Stimulated activated CD4-positive, alpha-beta T cell treated with anti-CD3 and anti-CD28 coated beads, Interleukin-1b, Interleukin-23, amount 100 ng/mL, for 4 hours (primary cell): Measurements from ENCODE around the gene SSBP3.
A peak's percentile ranks its signal among the peaks of the same experiment; 100 is the strongest.

Experiments used
- DNase-seq, 2 donors: peaks; one replicate each; pipeline ENCODE4 v3.0.0-alpha.2; 2020; ENCODE audit warnings: low read depth in 2 of 2

SSBP3 gene

DNA sequence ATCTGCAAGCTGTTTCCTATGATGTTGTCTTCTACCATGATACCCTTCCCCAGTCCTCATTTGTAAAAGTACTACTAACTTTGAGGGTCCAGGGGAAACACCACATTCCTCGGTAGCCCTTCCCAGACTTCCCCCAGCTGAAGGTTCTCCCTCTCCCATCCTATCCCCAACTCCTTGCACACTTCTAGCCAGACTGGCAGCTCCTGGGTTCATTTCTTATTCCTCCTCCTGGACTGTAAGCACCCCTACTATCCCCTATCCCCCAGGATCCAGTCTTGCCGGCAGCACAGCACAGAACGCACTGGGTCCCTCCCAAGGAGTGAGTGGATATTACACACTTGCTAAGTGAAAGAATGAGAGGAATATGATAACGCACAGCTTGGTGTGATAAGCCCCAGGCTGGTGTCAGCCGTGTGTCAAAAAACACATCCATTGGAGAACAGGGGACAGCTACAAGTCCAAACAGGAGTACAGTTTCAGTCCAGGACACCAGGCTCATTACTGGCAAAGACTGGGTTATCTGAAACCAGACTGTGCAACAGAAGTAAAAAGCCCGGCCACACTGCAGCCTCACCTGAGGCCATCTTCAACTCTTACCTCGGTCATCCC lies 100.2 kb downstream of the SSBP3 start:
- no peak for DNase-seq

DNA sequence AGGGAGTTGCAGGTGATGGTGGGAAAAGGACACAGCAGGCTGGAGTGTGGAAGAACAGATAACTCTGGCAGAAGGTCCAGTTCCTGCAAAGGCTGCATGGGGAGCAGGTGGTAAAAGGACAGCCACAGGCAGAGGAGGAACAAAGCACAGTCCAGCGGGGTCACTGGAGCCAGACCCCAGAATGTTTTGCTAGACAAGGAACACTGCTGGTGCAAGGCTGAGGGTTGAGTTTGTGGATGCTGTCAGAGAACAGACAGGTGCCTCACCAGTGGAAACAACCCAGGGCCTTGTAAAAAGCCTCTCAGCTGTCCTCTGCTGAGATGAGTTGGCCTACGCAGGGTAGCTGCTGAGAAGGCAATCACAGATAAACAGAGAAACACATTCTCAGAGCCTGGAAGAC lies 101.7 kb downstream of the SSBP3 start:
- DNase-seq = no peak

DNA sequence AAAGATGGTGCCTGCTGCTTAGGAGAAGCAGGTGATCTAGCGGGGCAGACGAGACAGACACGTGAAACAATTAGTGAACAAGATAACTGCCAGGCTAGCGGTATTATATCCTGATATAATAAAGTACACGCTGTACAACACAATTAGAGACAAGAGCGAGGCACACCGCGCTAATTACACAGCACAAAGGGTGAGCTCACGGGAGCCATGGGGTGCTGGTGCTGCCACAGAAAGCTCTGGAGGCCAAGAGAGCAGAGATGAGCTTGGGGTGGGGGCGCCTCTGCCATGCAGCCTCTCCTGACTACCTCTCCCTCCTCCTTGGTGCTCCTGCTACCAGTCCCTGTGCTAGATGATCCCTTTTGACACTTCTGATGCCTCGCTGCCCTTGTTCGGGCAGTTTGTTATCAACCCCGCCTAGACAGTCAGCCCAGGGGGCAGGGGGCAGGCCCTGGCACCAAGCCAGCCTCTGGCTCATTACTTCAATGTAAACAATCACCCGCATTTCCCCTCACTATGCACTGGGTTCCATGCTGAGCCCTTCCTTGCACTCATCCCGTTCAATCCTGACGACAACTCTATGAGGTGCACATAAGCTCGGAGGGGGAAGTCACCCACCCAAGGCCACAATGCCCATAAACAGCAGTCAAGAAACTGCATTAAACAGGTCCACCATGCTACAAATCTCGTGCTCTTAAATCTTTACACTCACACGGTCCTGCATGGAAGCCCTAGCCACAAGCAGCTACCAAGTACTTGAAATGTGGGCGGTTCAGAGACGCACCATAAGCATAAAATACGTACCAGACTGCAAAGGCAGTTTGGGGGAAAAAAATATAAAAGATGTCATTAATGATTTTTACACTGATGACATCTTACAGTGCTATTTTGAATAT lies 103.0 kb downstream of the SSBP3 start:
- no peak for DNase-seq

DNA sequence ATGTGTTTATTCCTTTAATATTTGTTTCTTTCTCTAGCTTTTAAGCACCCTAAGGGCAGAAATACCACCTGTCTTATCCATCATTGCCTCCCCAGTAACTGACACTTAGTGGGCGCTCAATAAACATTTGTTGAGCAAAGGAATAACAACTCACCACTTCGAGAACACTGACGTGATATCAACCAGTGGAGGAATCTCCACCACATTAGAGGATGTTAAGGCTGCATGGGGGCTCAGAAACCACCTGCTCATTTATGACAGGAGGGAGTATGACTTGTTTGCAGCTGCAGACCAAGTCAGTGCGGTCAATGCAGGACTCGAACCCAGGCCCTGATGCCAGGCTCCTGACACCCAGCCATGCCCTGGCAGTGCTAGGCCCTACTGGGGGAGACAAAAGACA lies 103.6 kb downstream of the SSBP3 start:
- no peak for DNase-seq

DNA sequence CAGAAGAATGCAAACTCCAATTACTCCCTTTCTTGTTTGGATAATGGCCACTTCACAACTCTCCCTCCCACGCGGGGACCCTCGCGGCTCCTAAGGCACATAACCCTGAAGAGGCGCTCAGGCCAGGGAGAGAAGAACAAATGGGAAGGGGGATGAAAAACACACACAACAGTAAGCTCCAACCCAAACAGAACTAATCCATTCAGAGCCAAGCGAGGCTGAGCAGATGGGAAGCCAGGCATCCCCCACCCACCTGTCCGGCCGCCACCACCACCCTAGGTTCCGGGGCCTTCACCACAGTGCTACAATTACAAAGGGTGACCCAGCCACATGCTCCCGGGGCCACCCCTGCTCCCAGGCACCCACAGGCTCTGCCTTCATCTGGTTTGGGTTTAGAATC lies 104.7 kb downstream of the SSBP3 start:
- no peak for DNase-seq

DNA sequence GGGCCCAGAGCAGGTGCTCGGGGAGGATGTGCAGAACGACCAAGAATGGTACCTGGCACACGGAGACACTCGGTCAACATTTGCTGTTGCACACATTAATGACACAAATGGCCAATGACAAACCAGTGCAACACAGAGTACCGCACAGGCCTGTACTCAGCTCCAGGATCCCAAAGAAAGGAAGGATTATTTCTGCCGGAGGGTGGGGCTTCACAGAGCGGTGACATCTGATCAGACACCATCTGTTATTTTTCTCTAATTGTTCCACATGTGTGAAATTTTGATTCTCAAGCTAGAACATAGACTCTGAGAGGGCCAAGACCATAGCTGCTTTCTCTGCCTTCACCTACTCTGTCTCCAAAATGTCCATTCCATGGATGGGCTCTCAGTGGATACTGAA lies 105.8 kb downstream of the SSBP3 start:
- DNase-seq = no peak

DNA sequence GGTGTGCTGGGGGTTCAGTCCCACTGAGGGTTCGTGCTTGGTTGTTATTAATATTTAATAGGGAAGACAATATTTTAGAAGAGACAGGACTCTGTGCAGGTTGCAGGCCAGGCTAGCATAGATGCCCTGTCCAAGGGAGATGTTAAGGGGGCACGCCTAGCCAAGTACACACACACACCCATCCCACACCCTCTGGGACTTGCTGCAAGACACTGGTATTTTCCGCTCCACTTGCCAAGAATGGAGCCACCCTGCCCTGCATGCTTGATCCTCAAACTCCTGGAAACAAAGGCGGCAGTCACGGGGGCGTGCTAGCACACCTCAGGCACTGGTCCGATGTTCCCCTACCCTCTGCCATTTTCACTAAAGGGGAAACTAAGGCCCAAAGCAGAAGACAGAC lies 107.2 kb downstream of the SSBP3 start:
- DNase-seq = no peak

DNA sequence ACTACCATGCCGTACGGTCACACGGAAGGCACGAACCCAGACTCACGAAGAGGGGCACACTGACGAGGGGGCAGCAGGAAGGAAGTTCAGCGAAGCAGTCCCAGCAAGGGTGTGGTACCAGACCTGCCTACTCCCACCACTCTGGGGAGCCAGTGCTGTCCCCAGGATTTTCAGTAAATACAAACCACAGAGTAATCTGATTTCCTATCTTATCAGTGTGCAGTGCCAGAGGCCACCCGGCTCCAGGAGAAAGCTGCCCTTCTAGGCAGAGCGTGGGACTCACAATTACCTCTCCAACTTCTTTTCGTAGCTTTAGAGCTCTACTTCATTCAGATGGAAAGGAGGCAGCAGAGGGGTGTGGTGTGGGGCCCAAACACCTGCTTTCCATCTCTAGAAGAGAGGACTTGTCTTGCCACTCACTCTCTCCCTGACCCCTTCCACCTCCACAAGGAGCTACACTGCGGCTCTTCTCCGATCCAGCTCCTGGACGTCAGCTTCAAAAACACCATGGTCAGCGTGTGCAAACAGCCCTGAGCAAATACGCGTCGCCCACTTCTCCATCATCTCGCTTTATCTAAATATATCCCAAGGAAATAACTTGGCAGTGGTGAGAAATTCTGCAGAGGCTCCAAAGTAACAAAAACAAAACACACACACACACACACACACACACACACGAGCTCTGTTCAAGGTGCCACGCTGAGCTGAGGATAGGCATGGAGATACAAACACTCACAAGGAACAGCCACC lies 107.7 kb downstream of the SSBP3 start:
- DNase-seq = no peak

DNA sequence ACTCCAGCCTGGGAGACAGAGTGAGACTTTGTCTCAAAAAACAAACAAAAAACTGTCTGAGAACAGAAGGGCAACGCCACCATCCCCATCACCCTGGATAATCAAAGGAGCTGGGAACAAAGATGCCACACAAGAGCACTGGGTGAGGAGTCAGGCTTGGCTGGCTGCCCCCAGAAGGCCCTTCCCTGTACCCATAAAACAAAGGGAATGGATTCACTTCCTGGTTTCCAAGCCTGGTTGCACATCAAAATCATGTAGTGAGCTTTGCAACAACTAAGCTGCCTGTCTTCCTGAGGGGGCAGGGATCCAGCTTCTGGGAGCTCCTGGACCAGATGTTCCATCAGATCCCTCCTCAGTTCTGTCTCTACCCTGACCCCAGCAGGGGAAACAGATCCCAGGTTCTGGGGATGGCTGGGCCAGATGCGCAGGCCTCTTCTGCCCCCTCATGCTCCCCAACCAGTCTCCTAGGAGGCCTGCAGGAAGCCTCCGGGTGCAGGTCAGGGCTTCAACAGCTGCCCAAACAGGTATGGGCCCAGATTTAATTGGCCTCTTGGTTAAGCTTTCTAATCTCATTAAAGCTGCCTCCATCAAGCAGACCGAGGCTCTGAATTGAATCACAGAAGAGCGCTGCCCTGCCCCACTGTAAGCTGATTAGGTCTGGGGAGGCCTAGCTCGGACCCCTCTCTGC lies 108.5 kb downstream of the SSBP3 start:
- no peak for DNase-seq

DNA sequence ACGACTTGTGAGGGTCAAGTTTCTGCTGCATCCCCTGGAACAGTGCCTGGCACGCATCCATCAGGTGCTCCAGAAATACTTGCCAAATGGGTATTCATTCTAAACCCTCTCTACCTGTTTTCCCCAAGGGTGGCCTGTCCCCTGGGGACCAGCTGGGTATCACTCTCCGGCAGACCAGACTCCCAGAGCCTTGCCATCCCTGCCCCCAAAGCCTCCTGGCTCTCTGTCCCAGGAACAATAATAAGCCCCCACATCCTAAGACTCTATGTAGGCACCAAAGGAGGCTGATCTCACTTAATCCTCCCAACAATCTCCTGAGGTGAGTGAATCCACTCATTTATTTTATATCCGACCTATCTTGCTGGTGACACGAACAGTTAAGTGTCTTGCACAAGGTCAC lies 109.5 kb downstream of the SSBP3 start:
- DNase-seq = no peak

DNA sequence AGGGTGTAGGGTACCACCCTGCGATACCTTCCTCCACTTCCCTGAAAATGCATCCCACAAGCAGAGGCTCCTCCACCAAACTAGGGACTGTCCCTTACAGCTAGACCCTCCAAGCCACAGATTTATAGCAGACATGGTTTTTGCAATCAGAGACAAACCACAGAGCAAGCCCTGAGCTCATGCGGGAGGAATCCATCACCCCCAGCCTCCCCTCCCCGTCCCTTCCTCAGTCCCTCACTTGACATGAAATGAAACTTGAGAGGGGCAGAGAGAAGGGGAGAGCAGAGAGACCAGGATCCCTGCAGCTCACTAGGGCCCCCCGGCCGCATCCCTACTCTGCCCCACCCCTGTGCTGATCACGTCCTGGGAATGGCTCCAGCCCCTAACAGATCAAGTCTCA lies 111.3 kb downstream of the SSBP3 start:
- no peak for DNase-seq

DNA sequence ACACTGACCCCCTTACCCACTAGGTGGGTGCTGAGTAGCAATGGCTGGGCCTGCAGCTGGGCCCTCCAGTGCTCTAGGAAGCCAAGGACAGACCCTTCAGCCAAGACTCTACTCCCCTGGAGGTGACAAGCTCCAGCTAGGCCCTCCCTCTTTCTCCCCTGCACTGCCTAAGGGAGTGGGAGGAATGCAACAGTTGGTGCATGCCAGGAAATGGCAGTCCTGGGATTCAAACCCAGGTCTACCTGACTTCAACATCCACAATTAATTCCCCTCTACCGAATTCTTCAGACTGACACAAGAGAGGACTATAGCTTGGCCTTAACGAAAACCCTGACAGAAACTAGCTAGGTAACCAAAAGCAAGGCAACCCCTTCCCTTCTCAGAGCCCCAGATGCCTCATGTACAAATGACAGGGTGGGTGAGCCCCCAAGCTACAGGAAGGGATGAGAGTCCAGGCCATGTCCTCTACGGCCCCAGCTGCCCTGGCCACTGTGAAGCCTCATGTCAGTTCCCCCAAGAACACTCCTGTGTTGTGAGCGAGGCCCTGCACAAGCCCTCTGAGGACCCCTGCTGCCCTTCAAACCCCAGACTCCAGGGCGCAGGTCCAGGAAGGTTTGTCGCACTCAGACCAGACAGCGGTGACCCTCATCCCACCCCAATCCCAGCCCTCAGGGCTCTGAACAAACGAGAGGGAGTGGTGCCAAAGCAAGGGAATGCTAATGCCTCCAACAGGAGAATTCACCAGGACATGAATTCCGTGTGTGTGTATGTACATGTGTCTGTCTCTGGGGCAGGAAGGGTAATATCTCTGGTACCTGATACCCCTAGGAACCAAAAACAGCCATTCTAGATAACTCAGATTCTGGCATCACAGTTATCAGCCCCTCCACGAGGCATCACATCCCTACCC lies 113.9 kb downstream of the SSBP3 start:
- no peak for DNase-seq

DNA sequence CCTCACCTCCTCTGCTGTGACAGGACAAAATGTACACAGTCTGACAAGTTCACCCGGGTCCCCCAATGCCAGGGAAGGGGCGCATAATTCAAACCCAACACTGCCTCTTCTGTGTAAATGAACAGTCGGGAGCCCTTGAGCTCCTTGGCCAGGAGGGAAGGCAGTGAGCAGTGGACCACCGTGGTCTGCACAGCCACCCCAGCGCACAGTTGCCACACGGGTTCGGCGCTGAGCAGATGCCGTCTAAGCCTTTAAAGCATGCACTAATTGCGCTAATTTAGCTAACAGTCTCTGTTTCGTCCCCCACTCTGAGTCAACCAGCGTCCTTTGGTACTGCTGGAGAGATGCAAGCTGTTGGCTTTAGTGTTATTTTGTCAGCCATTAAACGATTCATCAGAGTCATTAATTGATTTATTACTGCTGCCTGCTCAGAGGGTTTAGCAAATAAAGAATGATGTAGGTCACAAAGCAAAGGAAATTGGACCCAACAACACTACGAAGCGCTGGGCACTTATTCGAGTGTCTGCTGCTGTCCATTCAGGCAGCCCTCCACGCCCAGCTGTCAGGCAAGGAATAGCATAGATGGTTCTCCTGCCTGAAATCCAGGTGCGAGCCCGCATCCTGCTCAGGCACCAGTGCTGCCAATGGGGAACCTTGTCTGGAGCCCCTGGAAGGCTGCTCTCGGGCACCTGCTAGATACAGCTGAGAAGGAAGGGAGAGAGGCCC lies 114.8 kb downstream of the SSBP3 start:
- DNase-seq = no peak

DNA sequence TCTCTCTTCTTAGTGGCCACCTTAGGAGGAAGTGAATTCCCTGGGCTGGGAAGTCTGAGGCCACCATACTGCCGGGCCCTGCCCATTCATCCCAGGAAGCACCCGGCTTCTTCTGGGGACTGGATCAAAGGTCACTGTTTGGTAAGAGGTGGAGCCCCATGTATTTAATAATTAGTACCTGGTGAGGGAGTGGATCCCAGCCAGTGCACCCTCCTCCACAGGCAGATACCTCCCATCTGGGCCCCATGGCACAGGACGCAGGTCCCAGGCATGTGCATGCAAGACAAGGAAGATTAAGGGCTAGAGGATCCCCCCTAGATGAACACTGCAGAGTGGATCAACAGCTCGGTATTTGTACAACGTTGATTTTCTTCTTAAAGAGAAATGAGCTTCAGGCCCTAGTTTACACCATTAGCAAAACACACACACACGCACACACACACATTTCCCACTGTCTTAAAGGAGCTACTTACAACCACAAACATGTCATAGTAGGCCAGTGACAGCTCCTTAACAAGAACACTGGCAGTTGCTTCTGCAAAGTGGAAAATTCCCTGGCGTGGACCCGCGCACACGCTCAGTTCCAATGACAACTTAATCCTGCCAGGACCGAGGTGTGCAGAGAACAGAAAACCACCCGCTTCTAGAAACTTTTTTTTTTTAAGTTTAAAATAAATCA lies 115.5 kb downstream of the SSBP3 start:
- DNase-seq = no peak

DNA sequence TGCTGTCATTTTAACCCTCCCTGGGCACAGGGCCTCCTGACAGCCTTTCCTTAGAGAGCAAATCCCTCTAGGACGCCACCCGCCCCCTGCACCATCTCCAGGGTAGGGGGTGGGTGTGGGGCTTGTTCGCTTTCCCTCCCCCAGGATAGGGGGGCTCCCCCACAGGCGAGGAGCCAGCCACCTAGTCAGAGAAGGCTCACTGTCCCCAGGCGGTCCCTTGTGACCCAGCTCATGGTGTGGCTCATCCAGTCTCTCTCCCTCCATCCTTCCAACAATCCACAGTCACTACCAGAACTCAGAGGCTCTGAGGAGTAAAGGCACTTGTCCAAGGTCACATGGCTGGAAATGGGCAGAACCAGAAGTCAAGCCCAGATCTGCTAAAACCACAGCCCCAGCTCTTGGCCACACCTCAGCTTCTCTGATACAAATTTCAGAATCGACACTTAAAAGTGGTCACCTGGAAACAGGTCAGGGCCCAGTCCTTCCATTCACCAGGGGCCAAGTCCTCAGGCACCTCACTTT lies 116.4 kb downstream of the SSBP3 start:
- DNase-seq = no peak

DNA sequence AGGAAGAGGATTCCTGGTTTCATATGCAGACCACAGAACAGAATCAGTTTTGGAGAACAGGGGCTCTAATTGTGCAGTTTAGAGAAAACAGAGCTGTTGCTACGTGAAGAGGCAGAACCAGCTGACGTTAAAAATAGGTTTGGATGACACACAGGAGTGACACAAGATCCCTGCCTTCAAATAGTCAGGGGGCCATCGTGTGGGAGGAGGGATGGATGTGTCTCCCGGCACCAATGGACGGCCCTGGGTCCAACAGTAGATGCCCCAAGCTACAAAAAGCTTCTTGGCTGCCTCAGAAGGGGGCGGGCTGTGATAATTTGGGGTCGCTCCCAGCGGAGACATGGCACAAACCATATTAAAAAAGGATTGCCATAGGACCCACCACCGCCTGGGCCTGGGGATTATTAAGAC lies 118.4 kb downstream of the SSBP3 start:
- DNase-seq = no peak

DNA sequence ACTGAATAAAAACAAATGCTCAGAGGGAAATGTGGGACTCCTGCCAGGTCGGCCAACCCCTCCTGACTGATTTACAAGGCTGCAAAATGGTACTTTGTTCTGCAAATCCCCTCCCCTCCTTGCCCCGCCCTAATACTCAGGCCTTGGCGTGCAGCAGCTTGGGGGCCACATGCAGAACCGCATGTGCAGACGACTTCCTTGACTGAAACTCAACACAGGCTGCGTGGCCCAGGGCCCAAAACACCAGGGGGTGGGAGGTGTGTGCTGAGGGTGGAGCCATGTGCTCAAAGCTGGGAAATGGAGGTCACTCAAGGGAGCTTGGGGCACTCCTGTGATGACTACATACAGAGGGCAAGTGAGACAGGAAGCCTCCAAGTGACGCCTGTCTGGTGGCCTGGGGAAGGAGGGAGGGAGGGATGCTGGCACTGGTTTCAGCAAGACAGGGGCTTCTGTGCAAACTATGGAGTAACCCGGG lies 119.0 kb downstream of the SSBP3 start:
- DNase-seq = peak; percentile 22 to 25

DNA sequence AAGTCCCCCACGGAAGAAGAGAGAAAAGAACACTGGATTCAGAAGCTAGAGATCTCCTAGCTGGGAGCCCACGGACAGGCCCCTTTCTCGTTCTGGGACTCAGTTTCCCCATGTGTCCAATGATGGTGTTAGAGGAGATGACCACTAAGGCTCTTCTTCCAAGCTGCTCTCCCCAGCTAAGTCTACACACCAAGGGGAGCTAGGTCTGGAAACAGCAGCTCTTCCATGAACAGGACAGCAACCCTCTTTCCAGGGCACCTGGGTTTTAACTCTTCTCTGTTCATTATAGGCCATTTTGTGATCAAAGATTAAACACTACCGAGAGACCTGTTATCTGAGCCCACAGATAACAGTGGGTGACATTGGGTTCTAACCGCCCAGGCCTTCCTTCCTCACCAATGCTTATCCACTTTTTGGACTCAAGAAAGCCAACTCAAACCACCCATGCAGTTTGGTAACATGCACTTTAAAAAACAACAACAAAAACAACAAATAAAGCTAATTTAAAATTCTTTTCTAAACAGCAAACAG lies 120.3 kb downstream of the SSBP3 start:
- no peak for DNase-seq
